Spleen (tissue), 3 donors: ENCODE data around the gene PHLPP2.

Experiments
- POLR2A ChIP-seq, 3 donors: fragments of 450-650 bp; IDR thresholded peaks; one replicate each; pipeline ENCODE4 v1.5.1; 2017; ENCODE audit warnings: antibody characterized with exemption in 3 of 3, mild to moderate bottlenecking in 1 of 3
- POLR2AphosphoS5 ChIP-seq, 3 donors: sonication (generic); formaldehyde crosslinking; IDR thresholded peaks; one replicate each; pipeline ENCODE4 v1.5.1; 2017; ENCODE audit warnings: antibody characterized with exemption in 3 of 3

- TF ChIP-seq POLR2AphosphoS5 (IDR thresholded peaks at IDR 0.05) (no peak), POLR2A (IDR thresholded peaks at IDR 0.05) (no peak)
Measured at GRCh38 chr16:71674229-71674628, 50.3 kb downstream of the PHLPP2 start.
